CD14-positive monocyte (primary cell): ENCODE measurements around the gene CRHR2. TPM values are rescaled to one million over a fixed set of nuclear protein-coding genes. Genes with fewer than 3 reads are reported as not detected.

Source experiments
- DNase-seq, 3 donors: peaks; one replicate each; pipeline ENCODE4 v3.0.0-alpha.2; 2011 to 2022
- H2AFZ ChIP-seq: 2 replicates; pipeline ENCODE4 v1.6.0; 2012; ENCODE audit warnings: mild to moderate bottlenecking, low read depth, low read length, inconsistent platforms; ENCODE audit not compliant: insufficient read depth, poor library complexity, severe bottlenecking
- H3K27ac ChIP-seq, 2 donors: 1 replicate in 1 of 2; 2 replicates in 1 of 2; pipeline ENCODE4 v1.5.1; 2012 to 2013; ENCODE audit warnings: low read length in 2 of 2, control low read depth in 1 of 2, inconsistent platforms in 1 of 2, low read depth in 1 of 2, mild to moderate bottlenecking in 1 of 2
- H3K27me3 ChIP-seq, 2 donors: one replicate each; pipeline versions ENCODE4 v1.6.0 to v1.6.1; 2011 to 2013; ENCODE audit warnings: low read length in 2 of 2; ENCODE audit not compliant: control insufficient read depth in 2 of 2, insufficient read depth in 2 of 2
- H3K36me3 ChIP-seq, 2 donors: replicated peaks in 1 of 2; 1 replicate in 1 of 2; 2 replicates in 1 of 2; pipeline versions ENCODE4 v1.5.1 to v1.6.1; 2012 to 2013; ENCODE audit warnings: low read length in 2 of 2, control low read depth in 1 of 2, inconsistent platforms in 1 of 2, mild to moderate bottlenecking in 1 of 2; ENCODE audit not compliant: insufficient read depth in 2 of 2, control insufficient read depth in 1 of 2
- H3K4me1 ChIP-seq, 2 donors: 1 replicate in 1 of 2; 2 replicates in 1 of 2; pipeline versions ENCODE4 v1.5.1 to v1.6.1; 2012 to 2013; ENCODE audit warnings: low read length in 2 of 2, control low read depth in 1 of 2, inconsistent platforms in 1 of 2, mild to moderate bottlenecking in 1 of 2, moderate library complexity in 1 of 2; ENCODE audit not compliant: insufficient read depth in 2 of 2, control insufficient read depth in 1 of 2
- H3K4me2 ChIP-seq: replicated peaks from 2 replicates; pipeline ENCODE3; 2012; ENCODE audit warnings: low read length, moderate library complexity, mild to moderate bottlenecking; ENCODE audit not compliant: poor library complexity, severe bottlenecking; ENCODE audit errors: extremely low read depth
- H3K4me3 ChIP-seq, 3 experiments: fragments of 200-600 bp in 1 of 3; sonication (generic) in 1 of 3; replicated peaks in 1 of 3; 1 replicate in 2 of 3; 2 replicates in 1 of 3; pipeline ENCODE4 v1.5.1; 2011 to 2013; ENCODE audit warnings: low read length in 3 of 3, mild to moderate bottlenecking in 3 of 3, control low read depth in 2 of 3, low read depth in 2 of 3, inconsistent platforms in 1 of 3, moderate library complexity in 1 of 3
- H3K79me2 ChIP-seq: 2 replicates; pipeline ENCODE4 v1.6.0; 2012; ENCODE audit warnings: mild to moderate bottlenecking, control low read depth, inconsistent platforms, low read length, moderate library complexity; ENCODE audit not compliant: insufficient read depth
- H3K9ac ChIP-seq: 2 replicates; pipeline ENCODE4 v1.6.0; 2017; ENCODE audit warnings: low read length, mild to moderate bottlenecking; ENCODE audit not compliant: insufficient read depth, poor library complexity, severe bottlenecking
- H3K9me3 ChIP-seq, 2 donors: replicated peaks in 1 of 2; 1 replicate in 1 of 2; 2 replicates in 1 of 2; pipeline versions ENCODE4 v1.5.1 to v1.6.1; 2012 to 2013; ENCODE audit warnings: low read length in 2 of 2, control low read depth in 1 of 2; ENCODE audit not compliant: control insufficient read depth in 1 of 2, insufficient read depth in 1 of 2
- H4K20me1 ChIP-seq: 2 replicates; pipeline ENCODE4 v1.6.0; 2012; ENCODE audit warnings: mild to moderate bottlenecking, low read length, control low read depth, moderate library complexity; ENCODE audit not compliant: insufficient read depth
- H3K27ac Mint-ChIP-seq, 7 donors: one replicate each; pipeline ENCODE4 v1.8.0; 2020; ENCODE audit warnings: mild to moderate bottlenecking in 7 of 7, mixed read lengths in 7 of 7, moderate library complexity in 6 of 7, inconsistent platforms in 2 of 7
- H3K27me3 Mint-ChIP-seq, 3 donors: one replicate each; pipeline ENCODE4 v1.8.0; 2021 to 2022; ENCODE audit warnings: low read depth in 3 of 3, mild to moderate bottlenecking in 3 of 3, mixed read lengths in 3 of 3, moderate library complexity in 3 of 3, inconsistent platforms in 1 of 3
- H3K36me3 Mint-ChIP-seq, 2 donors: one replicate each; pipeline ENCODE4 v1.8.0; 2020; ENCODE audit warnings: mixed read lengths in 2 of 2, inconsistent platforms in 1 of 2, mild to moderate bottlenecking in 1 of 2
- H3K4me1 Mint-ChIP-seq: one replicate; pipeline ENCODE4 v1.8.0; 2020; ENCODE audit warnings: mild to moderate bottlenecking, mixed read lengths
- H3K4me3 Mint-ChIP-seq, 2 donors: one replicate each; pipeline ENCODE4 v1.8.0; 2020; ENCODE audit warnings: mild to moderate bottlenecking in 2 of 2, mixed read lengths in 2 of 2, moderate library complexity in 1 of 2
- H3K9me3 Mint-ChIP-seq, 7 donors: one replicate each; pipeline ENCODE4 v1.8.0; 2020 to 2022; ENCODE audit warnings: mixed read lengths in 7 of 7, mild to moderate bottlenecking in 6 of 7, moderate library complexity in 6 of 7, inconsistent platforms in 2 of 7
- CTCF ChIP-seq: fragments of 200-600 bp; IDR thresholded peaks from one replicate; pipeline ENCODE4 v1.8.0; 2022; ENCODE audit warnings: antibody characterized with exemption, mild to moderate bottlenecking
- WGBS: methylation state at CpG from one replicate; pipeline ENCODE4 v1.1.5; 2013; ENCODE audit warnings: missing lambda C conversion rate; ENCODE audit not compliant: insufficient coverage; 5-methylcytosine and 5-hydroxymethylcytosine counted together
- intact Hi-C, 2 donors: fragments of 100-400 bp; cut with micrococcal nuclease; formaldehyde crosslinking; loops; one replicate each; pipeline versions ENCODE4 v1.15.0 to v1.15.1; 2023
- polyA plus RNA-seq, 3 donors: library from polyadenylated mRNA; depleted of rRNA in 1 of 3; unstranded in 2 of 3; stranded (reverse) in 1 of 3; fragments of 300-500 nt in 2 of 3; fragments of >200 nt in 1 of 3; fragmentation: Illumina TruSeq in 2 of 3; gene quantifications; 1 replicate in 2 of 3; 2 replicates in 1 of 3; pipeline ENCODE4 v1.2.3, GENCODE V29; 2012 to 2021

CRHR2 gene
- polyA plus RNA-seq, 3 donors = not detected

DNA sequence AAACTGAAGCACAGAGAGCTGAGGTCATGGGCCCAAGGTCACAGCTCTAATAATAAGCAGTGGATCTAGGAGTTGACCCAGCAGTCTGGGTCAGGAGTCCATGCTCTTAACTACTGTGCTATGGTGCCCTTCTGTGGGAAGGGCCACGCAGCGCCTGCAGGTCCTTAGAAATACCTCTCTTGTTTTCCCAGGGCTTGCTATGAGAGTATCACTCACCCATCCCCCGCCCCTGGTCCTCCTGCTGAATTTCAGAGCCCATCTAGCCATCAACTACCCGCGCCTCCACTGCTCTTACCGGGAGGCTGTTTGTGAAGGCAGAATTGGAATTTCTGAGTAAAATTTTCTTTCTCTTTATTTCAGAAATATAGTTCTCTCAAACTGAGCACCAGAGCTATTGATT is 27.3 kb upstream of the CRHR2 start:
- Histone ChIP-seq H3K9ac (no peak overlapping the region), H3K36me3 (no peaks in the 10 kb centered on the region), H2AFZ (no peak overlapping the region), H3K79me2 (no peaks in the 10 kb centered on the region), H3K9me3 (no peaks in the 10 kb centered on the region), H4K20me1 (no peaks in the 10 kb centered on the region), H3K27me3 (no peaks in the 10 kb centered on the region), H3K4me1 (no peaks in the 10 kb centered on the region), H3K27ac (no peak overlapping the region), H3K4me2 (no peak overlapping the region), H3K4me3 (no peak overlapping the region)
- no peak overlapping the region for H3K4me3 Mint-ChIP-seq
- H3K36me3 Mint-ChIP-seq = no peaks in the 10 kb centered on the region
- peaks cover 0 to 4% (median 0%) of the 10 kb centered on the region in 3 donors for H3K27me3 Mint-ChIP-seq
- no peak for TF ChIP-seq CTCF
- no CpG with 5 or more reads among the region's 6 CpGs for WGBS
- H3K4me1 Mint-ChIP-seq = no peaks in the 10 kb centered on the region
- peaks cover 0 to 1% (median 0%) of the 10 kb centered on the region in 7 donors for H3K9me3 Mint-ChIP-seq
- intact Hi-C loops = no loop called here
- H3K27ac Mint-ChIP-seq = no peak overlapping the region
- no peak for DNase-seq

DNA sequence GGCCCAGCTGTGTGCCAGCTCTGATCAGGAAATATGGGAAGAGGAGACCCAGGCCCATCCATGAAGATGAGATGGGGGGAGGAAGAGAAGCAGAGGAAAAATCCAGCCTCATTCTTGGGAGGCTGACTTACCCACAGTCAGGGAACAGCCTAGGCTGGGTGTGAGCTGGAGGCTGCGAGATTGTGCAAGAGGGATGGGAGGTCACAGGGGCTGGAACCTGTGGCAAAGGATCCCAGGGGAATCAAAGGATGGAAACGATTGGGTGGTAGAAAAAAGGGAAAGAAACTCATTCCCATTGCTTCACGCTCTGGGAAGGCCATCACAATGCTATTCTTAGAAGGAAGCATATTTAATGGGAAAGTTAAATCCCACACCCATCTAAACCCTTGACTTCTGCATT is 26.7 kb upstream of the CRHR2 start:
- no peak overlapping the region for H3K4me2 ChIP-seq
- no peaks in the 10 kb centered on the region for H3K79me2 ChIP-seq
- no peaks in the 10 kb centered on the region for H4K20me1 ChIP-seq
- DNase-seq = no peak
- no peak overlapping the region for H3K27ac ChIP-seq
- Mint-ChIP-seq H3K27me3 (peaks cover 0 to 4% (median 0%) of the 10 kb centered on the region in 3 donors), H3K4me1 (no peaks in the 10 kb centered on the region), H3K9me3 (peaks cover 0 to 1% (median 0%) of the 10 kb centered on the region in 7 donors), H3K36me3 (no peaks in the 10 kb centered on the region), H3K4me3 (no peak overlapping the region), H3K27ac (no peak overlapping the region)
- H3K4me1 ChIP-seq = no peaks in the 10 kb centered on the region
- H3K9me3 ChIP-seq = no peaks in the 10 kb centered on the region
- 100% methylated on average over 1 of the region's 3 CpGs for WGBS
- H3K36me3 ChIP-seq = no peaks in the 10 kb centered on the region
- H3K27me3 ChIP-seq = no peaks in the 10 kb centered on the region
- no peak overlapping the region for H2AFZ ChIP-seq
- H3K4me3 ChIP-seq = no peak overlapping the region
- no peak for TF ChIP-seq CTCF
- intact Hi-C loops = no loop called here
- no peak overlapping the region for H3K9ac ChIP-seq
